G401 (cell line): Measurements from ENCODE around the gene CHAF1B. TPM values are rescaled to one million over a fixed set of nuclear protein-coding genes. Genes with fewer than 3 reads are reported as not detected.
A peak's percentile ranks its signal among the peaks of the same experiment; 100 is the strongest.

Source experiments
- DNase-seq: peaks from one replicate; pipeline ENCODE4 v3.0.0-alpha.2; 2015; ENCODE audit warnings: low spot score
- in situ Hi-C: cut with HindIII; loops from 2 replicates; pipeline ENCODE4 v1.10.0; 2016; ENCODE audit warnings: low sequenced_read_pairs, mixed read lengths
- total RNA-seq: library from RNA; depleted of rRNA; stranded (reverse); fragments of >200 nt; shearing (Covaris generic); gene quantifications from 2 replicates; pipeline ENCODE4 v1.2.3, GENCODE V29; 2014; rRNA removed

Gene CHAF1B
- total RNA-seq, 1 experiment from 2014 or later = 18.1 TPM

DNA sequence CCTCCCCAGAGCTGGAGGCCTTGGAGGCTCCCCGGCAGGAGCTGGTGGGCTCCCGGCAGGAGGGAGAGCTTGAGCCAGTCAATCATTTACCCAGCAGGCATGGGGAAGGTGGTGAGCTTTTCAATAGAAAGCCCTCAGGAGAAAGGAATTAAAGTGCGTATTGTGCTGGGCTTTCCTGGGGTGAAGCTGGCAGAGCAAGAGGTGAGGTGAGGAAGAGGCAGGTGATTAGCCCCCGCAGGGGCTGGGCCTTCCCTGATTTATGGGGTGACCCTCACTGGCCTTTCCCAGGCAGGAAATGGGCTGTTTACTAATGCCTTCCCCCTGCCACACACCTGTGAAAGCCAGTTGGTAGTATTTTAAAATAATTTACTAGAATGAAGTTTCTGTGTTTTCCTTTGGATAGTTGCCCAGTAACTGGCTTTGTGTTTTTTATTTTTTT is 68.9 kb downstream of the CHAF1B start:
- in situ Hi-C loops = no loop called here
- peak; percentile 9 for DNase-seq

DNA sequence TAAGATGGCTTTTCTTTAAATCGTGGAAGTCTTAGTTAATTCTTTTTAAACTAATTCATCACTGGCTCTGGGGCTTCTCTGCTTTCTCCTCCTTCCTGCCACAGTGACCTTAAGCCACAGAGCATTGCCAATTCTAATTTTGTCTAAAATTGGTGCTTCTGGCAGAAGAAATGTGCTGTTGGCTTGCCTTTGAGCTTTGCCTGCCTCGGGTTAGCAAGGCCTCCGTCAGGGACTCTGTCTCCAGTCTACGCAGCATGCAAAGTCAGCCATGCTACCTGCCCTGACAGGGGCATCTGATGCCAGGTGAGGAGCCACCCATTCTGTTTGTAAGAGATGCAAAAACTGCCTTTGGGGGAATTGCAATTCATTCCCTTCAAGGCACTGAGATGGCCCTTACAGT is 69.5 kb downstream of the CHAF1B start:
- DNase-seq = peak; percentile 70
- in situ Hi-C loops = no loop called here

DNA sequence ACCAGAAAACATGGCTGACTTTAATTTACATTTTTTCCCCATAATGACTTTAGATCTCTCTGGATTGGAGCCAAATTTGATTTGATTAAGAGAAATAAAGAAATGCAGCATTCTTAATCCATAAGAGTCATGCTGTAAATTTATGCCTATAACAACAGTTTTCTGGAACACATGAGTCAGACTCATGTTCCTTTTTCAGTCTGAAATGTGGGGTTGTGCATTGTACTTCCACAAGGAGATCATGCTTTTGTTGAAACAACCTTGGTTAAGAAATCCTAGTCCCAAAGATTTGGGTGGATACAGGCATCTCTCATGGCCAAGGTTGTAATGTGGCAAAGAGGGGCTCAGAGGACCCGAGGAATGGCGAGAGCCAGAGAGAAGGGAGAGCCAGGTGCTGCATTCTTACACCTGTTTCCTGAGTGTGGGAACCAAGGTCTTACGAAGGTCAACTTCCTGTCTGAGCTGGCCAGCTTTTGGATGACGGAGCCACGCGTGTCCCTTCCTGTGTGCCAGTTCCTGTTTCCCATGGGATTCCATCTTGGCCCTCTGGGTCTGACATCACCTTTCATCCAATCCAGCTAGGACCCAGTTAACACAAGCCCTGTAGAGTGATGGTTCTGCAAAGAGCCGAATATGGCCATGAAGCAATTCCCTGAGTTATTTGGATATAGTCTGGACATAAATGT is 71.7 kb downstream of the CHAF1B start:
- in situ Hi-C loops = no loop called here
- DNase-seq = no peak

DNA sequence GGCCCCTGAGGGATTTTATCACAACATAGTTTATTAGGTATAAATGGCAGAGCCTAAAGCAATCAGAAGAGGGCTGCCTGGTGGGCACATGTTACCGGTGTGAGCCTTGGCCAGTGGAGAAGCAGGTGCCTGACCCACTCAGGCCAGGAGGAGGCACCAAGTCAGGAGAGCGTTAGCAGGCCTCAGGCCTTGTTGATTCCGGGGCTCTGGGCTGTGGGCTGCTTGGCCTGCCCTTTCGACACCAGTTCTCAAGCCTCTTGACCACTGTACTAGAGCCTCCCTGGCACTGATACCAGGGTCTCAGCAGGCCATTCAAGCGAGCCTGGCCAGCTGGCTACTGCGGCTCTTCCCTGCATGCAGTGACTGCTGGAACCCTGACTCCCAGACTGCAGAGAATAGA is 73.9 kb downstream of the CHAF1B start:
- DNase-seq = peak; percentile 7
- in situ Hi-C loops = no loop called here

DNA sequence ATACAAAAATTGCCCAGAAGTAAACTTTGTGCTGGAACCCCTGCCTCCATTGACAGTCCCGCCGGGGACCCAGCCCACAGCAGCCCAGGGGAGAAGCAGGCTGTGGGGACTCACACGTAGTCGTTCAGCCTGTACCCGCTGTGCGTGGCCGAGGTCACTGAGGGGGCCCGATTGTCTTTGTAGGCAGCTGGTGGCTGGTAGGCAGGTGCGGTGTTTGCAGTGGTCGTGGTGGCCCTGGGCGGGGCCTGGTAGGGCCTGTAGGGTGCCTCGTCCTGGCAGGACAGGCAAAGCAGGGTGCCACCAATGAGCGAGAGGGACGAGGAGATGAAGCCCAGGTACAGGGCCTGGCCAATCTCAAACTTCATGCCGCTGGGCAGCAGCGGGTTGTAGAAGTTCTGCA is 75.7 kb downstream of the CHAF1B start:
- in situ Hi-C loops = no loop called here

DNA sequence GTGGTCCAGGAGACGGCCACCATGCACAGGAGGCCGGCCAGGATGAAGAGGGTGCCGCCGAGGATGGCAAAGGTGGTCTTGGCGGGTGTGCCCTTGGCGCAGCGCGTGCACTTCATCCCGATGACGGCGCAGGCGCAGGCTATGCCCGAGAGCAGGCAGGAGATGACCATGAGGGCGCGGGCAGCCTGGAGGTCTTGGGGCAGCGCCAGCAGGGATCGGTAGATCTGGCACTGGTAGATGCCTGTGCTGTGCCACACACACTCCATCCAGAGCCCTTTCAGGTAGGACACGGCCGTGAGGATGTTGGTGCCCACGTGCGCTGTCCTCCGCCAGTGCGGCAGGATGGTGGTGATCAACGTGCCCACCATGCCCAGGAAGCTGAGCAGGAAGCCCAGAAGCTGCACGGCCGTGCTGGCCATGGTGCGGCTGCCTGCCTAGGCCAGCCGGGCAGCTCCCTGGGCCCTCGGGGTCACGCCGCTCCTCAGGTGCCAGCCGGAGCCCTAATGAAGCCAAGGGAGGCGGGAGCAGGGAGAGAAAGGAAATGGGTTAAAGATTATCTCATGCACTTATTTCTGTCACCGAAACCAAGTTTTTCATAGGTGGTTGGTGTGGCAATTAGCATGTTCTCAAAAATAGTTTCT is 76.2 kb downstream of the CHAF1B start:
- in situ Hi-C loops = no loop called here
- no peak for DNase-seq

More for the DNA sequence above, 75.7 kb downstream of the CHAF1B start:
- no peak for DNase-seq

DNA sequence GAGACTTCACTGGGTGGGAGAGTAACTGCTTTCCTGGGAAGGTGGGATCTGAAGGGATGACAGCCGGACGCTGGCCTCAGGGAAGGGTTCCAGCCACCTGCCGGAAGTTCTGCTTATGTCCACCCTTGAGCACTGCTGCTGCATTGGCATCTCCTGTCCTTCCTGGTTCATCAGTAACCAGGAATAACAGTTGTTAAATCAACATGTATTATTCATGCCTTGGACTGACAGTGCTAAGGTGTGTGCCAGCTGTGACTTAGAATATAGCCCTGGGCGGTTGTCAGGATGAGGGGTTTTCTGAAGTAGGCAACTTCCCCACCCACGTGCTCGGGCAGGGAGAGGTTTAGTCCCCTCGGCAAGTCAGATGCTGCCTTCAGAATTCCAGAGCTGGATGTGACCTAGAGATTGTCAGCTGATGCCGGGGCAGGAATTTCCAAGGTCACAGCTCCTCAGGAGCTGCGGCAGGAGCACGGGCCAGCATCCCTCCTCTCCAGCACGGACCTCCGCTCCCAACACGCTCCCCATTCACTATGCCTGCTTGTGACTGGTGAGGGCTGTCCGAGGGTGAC is 76.8 kb downstream of the CHAF1B start:
- DNase-seq = no peak
- in situ Hi-C loops = no loop called here

DNA sequence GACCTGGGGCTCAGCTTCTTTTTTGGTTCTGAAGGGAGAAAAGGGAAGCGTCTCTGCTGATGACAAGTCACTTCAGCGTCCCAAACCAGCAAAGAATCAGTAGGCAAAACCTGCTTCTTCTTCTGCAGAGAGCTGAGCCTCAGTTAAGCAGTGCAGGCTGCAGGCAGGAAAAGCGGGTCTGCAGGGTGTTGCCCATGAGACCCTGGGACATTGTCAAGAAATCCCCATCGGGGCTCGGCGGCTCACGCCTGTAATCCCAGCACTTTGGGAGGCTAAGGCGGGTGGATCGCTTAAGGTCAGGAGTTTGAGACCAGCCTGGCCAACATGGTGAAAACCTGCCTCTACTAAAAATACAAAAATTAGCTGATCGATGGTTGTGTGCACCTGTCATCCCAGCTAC is 78.0 kb downstream of the CHAF1B start:
- in situ Hi-C loops = no loop called here
- no peak for DNase-seq

DNA sequence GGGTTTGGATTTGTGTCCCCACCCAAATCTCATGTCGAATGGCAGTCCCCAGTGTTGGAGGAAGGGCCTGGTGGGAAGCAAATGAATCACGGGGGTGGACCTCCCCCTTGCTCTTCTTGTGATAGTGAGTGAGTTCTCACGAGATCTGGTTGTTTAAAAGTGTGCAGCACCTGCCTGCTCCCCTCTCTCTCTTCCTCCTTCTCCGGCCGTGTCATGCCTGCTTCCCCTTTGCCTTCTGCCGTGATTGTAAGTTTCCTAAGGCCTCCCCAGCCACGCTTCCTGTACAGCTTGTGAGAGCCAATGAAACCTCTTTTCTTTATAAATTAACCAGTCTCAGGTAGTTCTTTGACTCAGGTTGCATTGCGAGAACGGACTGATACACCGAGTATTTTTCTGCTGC is 78.8 kb downstream of the CHAF1B start:
- in situ Hi-C loops = no loop called here
- no peak for DNase-seq

DNA sequence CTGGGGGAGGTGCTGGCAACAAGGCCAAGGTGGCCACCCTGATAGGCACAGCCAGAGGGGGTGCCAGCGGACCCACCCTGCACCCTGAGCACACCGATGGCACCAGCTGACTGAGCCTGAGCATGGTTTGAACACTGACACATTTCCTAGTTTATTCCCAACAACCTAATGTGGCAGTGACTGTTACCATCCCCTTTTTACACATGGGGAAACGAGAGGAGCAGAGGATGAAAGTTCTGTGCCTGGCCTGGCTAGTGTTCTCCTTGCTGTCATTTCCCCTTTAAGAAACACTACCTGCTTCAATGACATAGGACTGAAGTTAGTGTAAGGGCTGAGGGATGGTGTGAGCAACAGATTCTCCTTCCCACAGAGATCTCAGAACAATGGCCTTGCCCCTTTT is 79.4 kb downstream of the CHAF1B start:
- no peak for DNase-seq
- in situ Hi-C loops = no loop called here

DNA sequence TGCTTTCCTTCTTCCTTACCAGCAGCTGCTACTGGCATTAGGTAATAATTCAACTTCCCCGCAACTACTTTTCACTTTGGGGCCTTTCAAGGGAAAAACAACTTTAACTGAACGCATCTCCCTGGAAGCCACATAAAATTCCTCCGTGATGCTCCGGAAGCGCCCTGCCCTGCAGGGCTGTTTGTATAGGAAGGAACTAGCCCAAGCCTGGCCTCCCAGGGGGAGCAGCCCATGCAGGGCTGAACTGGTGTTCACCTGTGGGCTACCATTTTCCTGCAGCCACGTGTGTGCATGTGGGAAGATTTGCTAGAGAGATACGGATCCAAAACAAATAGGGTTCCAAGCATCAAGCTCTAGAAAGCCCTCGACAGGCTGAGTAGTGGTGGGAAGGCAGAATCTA is 80.3 kb downstream of the CHAF1B start:
- no peak for DNase-seq
- in situ Hi-C loops = no loop called here

DNA sequence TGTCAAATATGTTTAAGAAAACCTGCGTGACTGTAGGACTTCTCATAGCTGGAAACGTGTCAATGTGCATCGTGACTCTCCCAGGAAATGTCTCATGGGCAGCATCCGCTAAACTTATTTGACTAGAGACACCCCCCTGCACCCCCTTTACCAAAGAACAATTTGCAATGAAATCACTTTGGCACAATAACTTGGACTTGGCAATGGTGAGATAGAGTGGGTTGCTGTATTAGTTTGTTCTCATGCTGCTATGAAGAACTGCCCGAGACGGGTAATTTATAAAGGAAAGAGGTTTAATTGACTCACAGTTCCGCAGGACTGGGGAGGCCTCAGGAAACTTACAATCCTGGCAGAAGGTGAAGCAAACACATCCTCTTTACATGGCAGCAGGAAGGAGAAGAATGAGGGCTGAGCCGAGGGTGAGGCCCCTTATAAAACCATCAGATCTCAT is 80.9 kb downstream of the CHAF1B start:
- in situ Hi-C loops = no loop called here
- DNase-seq = no peak

Other genes starting within 250 kb of the CHAF1B start
- 4.0 and 4.1 TPM in 2 replicates for gene DOP1B, start 228.6 kb upstream of the CHAF1B start, total RNA-seq
- 21.8 and 31.9 TPM in 2 replicates for gene MORC3, start 65.2 kb upstream of the CHAF1B start, total RNA-seq
- gene CLDN14, start 94.7 kb downstream of the CHAF1B start, total RNA-seq = not detected in 2 replicates